Cardiac fibroblast (primary cell): ENCODE data around the gene DDX46.

Experiments
- DNase-seq, 2 donors: peaks; one replicate each; pipeline versions ENCODE4 v3.0.0 to v3.0.0-alpha.2; 2010; ENCODE audit warnings: low read depth in 2 of 2
- H3K4me3 ChIP-seq, 2 donors: replicated peaks in 1 of 2; 1 replicate in 1 of 2; 2 replicates in 1 of 2; pipeline ENCODE4 v1.5.1; 2011; ENCODE audit warnings: low read depth in 2 of 2, low read length in 2 of 2, mild to moderate bottlenecking in 2 of 2, moderate library complexity in 1 of 2
- CTCF ChIP-seq: IDR thresholded peaks from one replicate; pipeline ENCODE4 v1.5.1; 2011; ENCODE audit warnings: low read depth, mild to moderate bottlenecking, low read length, inconsistent platforms

DDX46 gene

GRCh38 chr5:134784946-134785620 lies 26.5 kb downstream of the DDX46 start:
- peak; percentile 7 to 43 for DNase-seq
- H3K4me3 ChIP-seq = no peak overlapping the region
- TF ChIP-seq CTCF = no peak

- DNase-seq = no peak
- no peak for TF ChIP-seq CTCF
- no peak overlapping the region for H3K4me3 ChIP-seq
Measured at GRCh38 chr5:134787692-134788091, 29.1 kb downstream of the DDX46 start.

GRCh38 chr5:134791580-134791979 lies 33.0 kb downstream of the DDX46 start:
- no peak for DNase-seq
- no peak for TF ChIP-seq CTCF
- H3K4me3 ChIP-seq = no peak overlapping the region

GRCh38 chr5:134792286-134792685 lies 33.7 kb downstream of the DDX46 start:
- DNase-seq = no peak
- no peak for TF ChIP-seq CTCF
- H3K4me3 ChIP-seq = no peak overlapping the region

- no peak for TF ChIP-seq CTCF
- H3K4me3 ChIP-seq = no peak overlapping the region
- DNase-seq = no peak
Measured at GRCh38 chr5:134793111-134793510, 34.5 kb downstream of the DDX46 start.

GRCh38 chr5:134794082-134794481 lies 35.5 kb downstream of the DDX46 start:
- DNase-seq = peak; percentile 4 to 29
- no peak overlapping the region for H3K4me3 ChIP-seq
- no peak for TF ChIP-seq CTCF

GRCh38 chr5:134794819-134795218 lies 36.2 kb downstream of the DDX46 start:
- no peak for TF ChIP-seq CTCF
- H3K4me3 ChIP-seq = no peak overlapping the region

More at GRCh38 chr5:134794819-134795218, 36.2 kb downstream of the DDX46 start:
- DNase-seq = no peak
